ENCODE data around the gene FBN2. TPM values are rescaled to one million over a fixed set of nuclear protein-coding genes. Genes with fewer than 3 reads are reported as not detected.
A peak's percentile ranks its signal among the peaks of the same experiment; 100 is the strongest.

Gene FBN2
- total RNA-seq, 1 donor from 2014 or later, result 1,151 TPM

- Mint-ChIP-seq H3K27me3 (ENCODE audit: unreplicated experiment) (no peaks in the 10 kb centered on the region), H3K4me3 (ENCODE audit: unreplicated experiment) (no peak overlapping the region), H3K9me3 (ENCODE audit: unreplicated experiment) (no peaks in the 10 kb centered on the region), H3K27ac (ENCODE audit: unreplicated experiment) (no peak overlapping the region), H3K4me1 (ENCODE audit: unreplicated experiment) (peaks cover 9% of the 10 kb centered on the region), H3K36me3 (ENCODE audit: unreplicated experiment) (peaks cover 60% of the 10 kb centered on the region)
- no peak for DNase-seq (ENCODE audit: extremely low spot score, unreplicated experiment)
- TF ChIP-seq CTCF (IDR thresholded peaks at IDR 0.05), result no peak
Observed at GRCh38 chr5:128300181-128300580, 237.9 kb downstream of the FBN2 start.

GRCh38 chr5:128290152-128290858, 247.7 kb downstream of the FBN2 start:
- no peaks in the 10 kb centered on the region for H3K27me3 Mint-ChIP-seq (ENCODE audit: unreplicated experiment)
- H3K4me1 Mint-ChIP-seq (ENCODE audit: unreplicated experiment), result peaks cover 21% of the 10 kb centered on the region
- peaks cover 59% of the 10 kb centered on the region for H3K36me3 Mint-ChIP-seq (ENCODE audit: unreplicated experiment)
- peak overlapping the region; percentile 64 for H3K27ac Mint-ChIP-seq (ENCODE audit: unreplicated experiment)
- no peak overlapping the region for H3K4me3 Mint-ChIP-seq (ENCODE audit: unreplicated experiment)
- TF ChIP-seq CTCF (IDR thresholded peaks at IDR 0.05), result no peak
- H3K9me3 Mint-ChIP-seq (ENCODE audit: unreplicated experiment), result no peaks in the 10 kb centered on the region
- no peak for DNase-seq (ENCODE audit: extremely low spot score, unreplicated experiment)

- DNase-seq (ENCODE audit: extremely low spot score, unreplicated experiment), result no peak
- Mint-ChIP-seq H3K4me3 (ENCODE audit: unreplicated experiment) (no peak overlapping the region), H3K36me3 (ENCODE audit: unreplicated experiment) (peaks cover 80% of the 10 kb centered on the region), H3K27ac (ENCODE audit: unreplicated experiment) (peak overlapping the region; percentile 60), H3K27me3 (ENCODE audit: unreplicated experiment) (no peaks in the 10 kb centered on the region), H3K4me1 (ENCODE audit: unreplicated experiment) (peaks cover 21% of the 10 kb centered on the region), H3K9me3 (ENCODE audit: unreplicated experiment) (no peaks in the 10 kb centered on the region)
- no peak for TF ChIP-seq CTCF (IDR thresholded peaks at IDR 0.05)
Observed at GRCh38 chr5:128287740-128288139, 250.3 kb downstream of the FBN2 start.

GRCh38 chr5:128284236-128284635, 253.8 kb downstream of the FBN2 start:
- no peak for DNase-seq (ENCODE audit: extremely low spot score, unreplicated experiment)
- Mint-ChIP-seq H3K4me3 (ENCODE audit: unreplicated experiment) (no peak overlapping the region), H3K27ac (ENCODE audit: unreplicated experiment) (no peak overlapping the region), H3K4me1 (ENCODE audit: unreplicated experiment) (peaks cover 16% of the 10 kb centered on the region), H3K36me3 (ENCODE audit: unreplicated experiment) (peaks cover 79% of the 10 kb centered on the region), H3K9me3 (ENCODE audit: unreplicated experiment) (no peaks in the 10 kb centered on the region), H3K27me3 (ENCODE audit: unreplicated experiment) (no peaks in the 10 kb centered on the region)
- TF ChIP-seq CTCF (IDR thresholded peaks at IDR 0.05), result no peak

- TF ChIP-seq CTCF (IDR thresholded peaks at IDR 0.05), result no peak
- H3K36me3 Mint-ChIP-seq (ENCODE audit: unreplicated experiment), result peaks cover 69% of the 10 kb centered on the region
- no peak overlapping the region for H3K4me3 Mint-ChIP-seq (ENCODE audit: unreplicated experiment)
- no peak for DNase-seq (ENCODE audit: extremely low spot score, unreplicated experiment)
- H3K4me1 Mint-ChIP-seq (ENCODE audit: unreplicated experiment), result peaks cover 11% of the 10 kb centered on the region
- H3K27me3 Mint-ChIP-seq (ENCODE audit: unreplicated experiment), result no peaks in the 10 kb centered on the region
- no peak overlapping the region for H3K27ac Mint-ChIP-seq (ENCODE audit: unreplicated experiment)
- H3K9me3 Mint-ChIP-seq (ENCODE audit: unreplicated experiment), result no peaks in the 10 kb centered on the region
Observed at GRCh38 chr5:128279345-128279744, 258.7 kb downstream of the FBN2 start.
